DMS79 (cell line): ENCODE results near the gene CDH26.

Experiments
- DNase-seq: peaks from one replicate; lab custom pipeline; 2025; lab: John Stamatoyannopoulos, UW

CDH26 gene

DNA sequence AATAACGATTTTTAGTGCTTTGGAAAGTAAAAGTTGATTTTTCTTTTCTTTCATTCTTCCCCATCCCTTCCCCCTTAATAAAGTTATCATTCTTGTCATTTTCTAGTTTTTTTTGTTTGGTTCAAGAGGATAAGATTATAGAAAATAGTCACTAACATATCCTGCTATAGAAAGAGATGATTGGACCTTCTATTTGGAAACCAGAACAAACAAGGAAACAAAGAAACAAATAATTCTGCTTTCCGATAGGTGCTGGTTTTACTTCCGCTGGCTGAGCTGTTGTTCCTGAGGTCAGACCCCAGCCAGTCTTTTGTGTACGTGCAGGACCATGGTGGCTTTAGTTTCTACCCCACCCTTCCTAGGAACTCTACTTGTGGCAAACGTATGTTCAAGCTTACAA is at the start of gene CDH26:
CDH26 (plus strand) TSS at position 301 of the 400 bp plus-strand sequence. CDS start 304 bp downstream, outside the sequence.
- no peak for DNase-seq

DNA sequence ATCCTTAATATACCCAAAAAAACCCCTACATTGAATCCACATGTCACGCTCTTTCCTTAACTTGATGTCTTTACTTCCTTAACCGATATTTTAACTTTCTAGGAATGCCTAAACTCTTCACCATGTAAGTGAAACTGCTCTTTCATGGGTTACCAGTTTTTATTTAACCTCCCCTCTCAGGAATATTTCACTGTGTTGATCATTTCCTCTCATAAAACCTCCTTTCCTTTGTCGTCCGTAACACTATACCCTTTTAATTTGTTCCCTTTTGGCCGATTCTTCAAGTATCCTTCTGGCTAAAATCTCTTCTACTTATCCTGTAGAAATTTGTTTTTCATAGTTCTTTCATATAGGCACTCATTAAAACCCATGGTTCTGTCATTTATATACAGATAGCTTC is 49.4 kb upstream of the CDH26 start:
- DNase-seq = no peak

DNA sequence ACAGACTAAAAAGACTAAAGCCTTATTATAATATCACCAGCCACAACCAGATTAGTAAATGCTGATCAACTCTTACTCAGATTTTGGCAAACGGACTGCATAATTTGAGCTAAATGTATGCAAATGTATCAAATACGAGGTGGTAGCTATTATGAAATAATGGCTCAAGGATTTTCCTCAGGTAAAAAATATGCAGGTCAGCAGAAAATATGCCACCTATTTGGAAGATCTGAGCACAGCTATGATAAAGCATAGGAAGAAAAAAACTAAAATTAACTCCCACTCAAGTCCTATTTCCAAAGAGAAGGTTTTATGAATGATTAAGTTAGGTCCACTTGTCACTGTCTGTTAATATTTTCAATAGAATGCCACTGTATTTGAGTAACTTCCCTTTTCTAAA is 47.2 kb upstream of the CDH26 start:
- no peak for DNase-seq

DNA sequence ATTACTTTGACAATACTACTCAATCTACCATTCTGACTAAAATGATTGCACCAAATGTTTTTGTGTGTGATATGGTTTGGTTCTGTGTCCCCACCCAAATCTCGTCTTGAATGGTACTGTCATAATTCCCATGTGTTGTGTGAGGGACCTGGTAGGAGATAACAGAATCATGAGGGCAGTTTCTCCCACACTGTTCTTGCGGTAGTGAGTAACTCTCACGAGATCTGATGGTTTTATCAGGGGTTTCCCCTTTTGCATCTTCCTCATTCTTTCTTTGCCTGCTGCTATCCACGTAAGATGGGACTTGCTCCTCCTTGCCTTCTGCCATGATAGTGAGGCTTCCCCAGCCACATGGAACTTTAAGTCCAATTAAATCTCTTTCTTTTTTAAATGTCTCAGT is 45.6 kb upstream of the CDH26 start:
- DNase-seq = no peak

DNA sequence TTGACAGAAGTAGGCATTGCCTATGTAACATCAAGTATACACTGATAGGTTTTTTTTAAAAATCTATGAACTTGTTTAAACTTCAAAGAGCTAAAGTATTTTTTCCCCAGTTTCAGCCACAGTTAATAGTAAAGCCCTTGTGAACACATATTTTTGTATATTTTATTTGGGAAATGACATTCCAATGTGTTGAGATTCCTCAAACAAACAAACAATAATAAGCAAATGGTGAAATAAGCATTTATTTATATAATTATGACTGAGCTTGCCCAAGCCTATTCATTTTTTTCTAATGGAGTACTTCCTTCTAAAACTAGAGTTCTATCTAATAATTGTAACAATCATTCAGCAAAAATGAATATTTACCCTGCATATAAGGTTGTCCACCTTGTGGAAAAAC is 37.3 kb upstream of the CDH26 start:
- DNase-seq = no peak

DNA sequence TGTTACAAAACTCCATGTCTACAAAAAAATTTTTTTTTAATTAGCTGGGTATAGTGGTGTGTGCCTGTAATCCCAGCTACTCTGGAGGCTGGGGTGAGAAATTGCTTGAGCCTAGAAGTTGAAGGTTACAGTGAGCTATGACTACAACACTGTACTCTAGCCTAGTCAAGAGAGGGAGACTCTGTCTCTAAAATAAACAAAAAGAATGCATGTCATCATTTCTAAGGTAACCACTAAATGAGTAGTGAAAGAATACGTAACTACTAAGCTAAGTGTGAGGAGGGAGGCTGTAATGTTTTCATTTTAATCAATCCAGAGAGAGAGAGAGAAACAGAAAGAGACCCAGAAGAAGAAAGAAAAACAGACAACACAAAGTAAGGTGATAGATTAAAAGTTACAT is 34.7 kb upstream of the CDH26 start:
- DNase-seq = no peak

GRCh38 chr20:59925359-59925758 is 32.9 kb upstream of the CDH26 start:
- no peak for DNase-seq

GRCh38 chr20:59925899-59926298 is 32.3 kb upstream of the CDH26 start:
- no peak for DNase-seq

GRCh38 chr20:59931511-59932312 is 26.5 kb upstream of the CDH26 start:
- no peak for DNase-seq

- no peak for DNase-seq
Measured at GRCh38 chr20:59932616-59933295, 25.5 kb upstream of the CDH26 start.

DNA sequence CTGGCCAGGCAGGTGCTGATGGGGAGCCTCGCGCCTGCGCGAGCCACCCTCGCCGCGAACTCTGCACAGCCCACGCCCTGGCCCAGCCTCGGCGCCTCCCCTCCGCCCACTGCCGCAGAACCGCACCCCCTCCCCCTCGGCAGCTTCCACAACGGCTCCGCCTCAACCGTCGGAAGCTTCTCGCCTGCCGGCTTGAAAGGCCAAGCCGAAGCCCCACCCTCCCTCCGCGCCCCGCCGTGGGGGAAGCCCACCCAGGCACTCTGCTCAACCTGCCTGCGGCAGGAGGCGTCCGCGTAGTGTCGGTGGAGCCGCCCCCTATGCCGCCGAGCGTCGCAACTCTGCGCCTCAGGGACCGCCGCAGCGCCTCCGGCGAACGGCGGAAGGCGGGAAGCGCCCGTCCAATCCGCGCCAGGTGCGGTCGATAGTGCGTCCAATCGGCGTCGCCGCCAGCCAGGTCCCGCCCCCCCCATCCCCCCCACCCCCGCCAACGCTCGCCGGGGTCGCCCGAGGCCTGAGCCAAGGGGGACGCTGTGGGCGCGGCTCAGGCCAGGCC is 24.9 kb upstream of the CDH26 start, which contains the start of gene SYCP2:
SYCP2 (minus strand) TSS at position 342 of the 553 bp plus-strand sequence. CDS start 11,224 bp downstream, outside the sequence.
- DNase-seq = no peak

DNA sequence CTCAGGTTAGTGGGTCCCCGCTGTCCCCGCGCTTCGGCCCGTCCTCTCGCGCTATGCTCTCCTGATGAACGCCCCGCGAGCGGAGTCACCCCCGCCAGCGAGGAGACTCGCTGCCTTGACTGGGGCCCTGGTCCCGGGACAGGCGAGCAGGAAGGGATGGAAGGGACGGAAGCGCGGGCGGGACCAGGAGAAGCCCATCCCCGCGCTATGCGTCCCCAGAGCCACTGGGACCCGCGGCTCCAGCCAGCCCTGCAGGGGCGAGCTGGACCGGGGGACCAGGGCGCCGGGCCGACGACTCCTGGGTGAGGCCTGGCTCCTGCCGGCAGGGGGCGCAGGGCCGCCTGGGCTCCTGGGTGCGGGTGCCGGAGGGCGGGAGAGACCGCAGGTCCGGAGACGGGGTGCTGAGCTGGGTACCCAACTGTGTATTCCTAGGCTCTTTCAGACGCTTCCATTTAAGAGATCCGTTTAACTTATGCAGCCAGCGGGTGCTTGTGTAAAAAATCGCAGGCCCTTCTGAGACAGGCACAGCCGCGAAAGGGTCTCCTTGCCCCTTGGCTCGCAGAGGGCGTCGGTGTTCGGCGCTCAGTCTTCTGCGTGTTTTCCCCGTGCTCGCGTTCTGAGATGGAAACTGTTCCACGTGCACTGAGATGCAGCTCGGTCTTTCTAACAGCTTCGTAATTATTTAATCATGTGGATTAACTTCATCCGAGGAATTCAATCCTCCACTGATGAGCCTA is 24.2 kb upstream of the CDH26 start:
- peak; percentile 11 for DNase-seq

GRCh38 chr20:59935457-59936185 is 22.6 kb upstream of the CDH26 start:
- no peak for DNase-seq

DNA sequence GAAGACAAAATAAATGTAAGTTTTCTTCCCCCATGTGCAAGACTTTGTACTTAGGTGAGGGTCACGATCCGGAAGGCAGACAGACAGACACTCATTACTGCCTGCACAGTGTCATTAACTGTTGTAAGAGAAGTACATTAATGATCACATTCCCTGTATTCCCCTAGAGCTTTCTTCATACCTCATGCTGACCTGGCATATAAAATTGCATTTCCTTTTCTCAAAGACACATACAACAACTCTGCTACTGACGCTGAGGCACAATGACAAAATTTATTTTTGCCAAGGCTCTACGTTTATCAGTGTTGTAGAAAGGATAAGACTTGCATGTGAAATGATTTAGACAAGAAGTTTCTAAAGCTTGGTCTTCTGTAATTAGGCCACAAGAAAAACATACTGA is 21.8 kb upstream of the CDH26 start:
- DNase-seq = no peak

GRCh38 chr20:59937150-59937549 is 21.1 kb upstream of the CDH26 start:
- DNase-seq = no peak

- no peak for DNase-seq
Measured at GRCh38 chr20:59938221-59938620, 20.0 kb upstream of the CDH26 start.

- DNase-seq = no peak
Measured at GRCh38 chr20:59938696-59939051, 19.5 kb upstream of the CDH26 start.

- DNase-seq = no peak
Measured at GRCh38 chr20:59939052-59939878, 19.0 kb upstream of the CDH26 start.

- no peak for DNase-seq
Measured at GRCh38 chr20:59939879-59940128, 18.4 kb upstream of the CDH26 start.

- peak; percentile 91 for DNase-seq
Measured at GRCh38 chr20:59940129-59940955, 17.9 kb upstream of the CDH26 start, which contains the start of the genes FAM217B and PPP1R3D. Gene FAM217B (plus strand): TSS chr20:59940389. CDS start chr20:59943944, 3,555 bp downstream. Gene PPP1R3D (minus strand): TSS chr20:59940305. CDS start chr20:59939931, 374 bp downstream.
